Activated naive CD4-positive, alpha-beta T cell treated with anti-CD3 and anti-CD28 coated beads for 36 hours (primary cell): ENCODE measurements around the gene SLC35G6. TPM values are rescaled to one million over a fixed set of nuclear protein-coding genes. Genes with fewer than 3 reads are reported as not detected.
"Not testable (repeated sequence)": the region's sequence is repeated elsewhere in the genome, so short reads cannot be mapped to it uniquely, and the experiment has no call there.

Experiments
- CTCF ChIA-PET: fragments of 350-600 bp; sonication (Branson Sonifier 250); formaldehyde crosslinking; loops from one replicate; lab custom pipeline; 2021; ENCODE audit warnings: antibody characterized with exemption; lab: Charles Lee
- DNase-seq: peaks from one replicate; pipeline ENCODE4 v3.0.0-alpha.2; 2020
- H3K27ac Mint-ChIP-seq: one replicate; pipeline ENCODE4 v1.8.0; 2021; ENCODE audit warnings: mild to moderate bottlenecking, mixed read lengths
- H3K27me3 Mint-ChIP-seq: one replicate; pipeline ENCODE4 v1.8.0; 2021; ENCODE audit warnings: low read depth, mixed read lengths
- H3K36me3 Mint-ChIP-seq: one replicate; pipeline ENCODE4 v1.8.0; 2021; ENCODE audit warnings: low read depth, mixed read lengths
- H3K4me1 Mint-ChIP-seq: one replicate; pipeline ENCODE4 v1.8.0; 2021; ENCODE audit warnings: low read depth, mixed read lengths
- H3K4me3 Mint-ChIP-seq: one replicate; pipeline ENCODE4 v1.8.0; 2021; ENCODE audit warnings: mild to moderate bottlenecking, moderate library complexity, mixed read lengths
- H3K9me3 Mint-ChIP-seq: one replicate; pipeline ENCODE4 v1.8.0; 2021; ENCODE audit warnings: mixed read lengths
- intact Hi-C: fragments of 100-400 bp; cut with micrococcal nuclease; formaldehyde crosslinking; loops from one replicate; pipeline ENCODE4 v1.15.1; 2023
- total RNA-seq, 2 experiments: library from RNA; stranded (reverse); gene quantifications; one replicate each; pipeline ENCODE4 v1.2.3, GENCODE V29; 2021

SLC35G6 gene
- not detected for total RNA-seq

DNA sequence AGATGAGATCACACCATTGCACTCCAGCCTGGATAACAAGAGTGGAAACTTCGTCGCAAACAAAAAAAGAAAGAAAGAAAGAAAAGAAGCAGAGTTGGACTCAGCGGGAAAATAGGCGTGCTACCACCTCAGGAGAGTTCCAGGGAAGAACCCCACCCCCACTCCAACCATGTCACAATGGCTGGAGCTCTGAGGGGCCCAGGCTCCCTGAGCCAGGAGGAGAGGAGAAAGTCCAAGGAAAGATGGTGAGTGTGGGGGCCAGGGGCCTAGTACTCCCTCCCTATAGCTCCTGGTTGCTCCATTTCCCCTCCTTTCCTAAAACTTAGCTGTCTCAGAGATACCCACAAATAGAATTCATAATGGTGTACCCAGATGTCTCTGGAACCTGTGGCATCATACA lies at the start of gene SLC35G6:
SLC35G6 (plus strand) TSS at position 172 of the 400 bp plus-strand sequence; CDS start at position 243, 71 bp downstream.
- H3K27me3 Mint-ChIP-seq, H3K9me3 Mint-ChIP-seq, DNase-seq: not testable (repeated sequence)
- peaks cover 68% of the 10 kb centered on the region for H3K4me1 Mint-ChIP-seq
- H3K36me3 Mint-ChIP-seq = peaks cover 15% of the 10 kb centered on the region
- intact Hi-C loops = loop anchor here (5.0 to 10.0 kb wide), 3 partner anchors 149 to 839 kb away; partner anchors contain the start of genes KIAA0753, PER1 and TXNDC17
- H3K4me3 Mint-ChIP-seq = peak within 1 kb of the TSS; percentile 88
- CTCF ChIA-PET = interaction anchor here (0.8 kb wide), 1 partner anchor 239 kb away, joined by 3 read pairs; the partner anchor contains the start of gene GABARAP
- peak within 1 kb of the TSS; percentile 100 for H3K27ac Mint-ChIP-seq

GRCh38 chr17:7432296-7432695 lies 49.0 kb upstream of the SLC35G6 start:
- H3K27me3 Mint-ChIP-seq = no peaks in the 10 kb centered on the region
- CTCF ChIA-PET = no interaction called here
- no peaks in the 10 kb centered on the region for H3K36me3 Mint-ChIP-seq
- H3K9me3 Mint-ChIP-seq = no peaks in the 10 kb centered on the region
- intact Hi-C loops = no loop called here
- DNase-seq = no peak
- H3K27ac Mint-ChIP-seq = no peak overlapping the region
- H3K4me3 Mint-ChIP-seq = no peak overlapping the region
- H3K4me1 Mint-ChIP-seq = peaks cover 14% of the 10 kb centered on the region

GRCh38 chr17:7435676-7436555 lies 45.3 kb upstream of the SLC35G6 start:
- intact Hi-C loops = loop anchor here (1.0 to 5.0 kb wide), 13 partner anchors 19 to 406 kb away; partner anchors contain the start of genes EIF5A, ELP5, FXR2 and POLR2A
- H3K4me1 Mint-ChIP-seq = peaks cover 43% of the 10 kb centered on the region
- H3K27me3 Mint-ChIP-seq = peaks cover 19% of the 10 kb centered on the region
- no peaks in the 10 kb centered on the region for H3K36me3 Mint-ChIP-seq
- CTCF ChIA-PET = interaction anchor here (0.7 to 5.3 kb wide), 20 partner anchors 9 to 251 kb away, joined by 3 to 34 read pairs (median 6); partner anchors contain the start of genes ACAP1, CHRNB1, POLR2A and SENP3
- no peaks in the 10 kb centered on the region for H3K9me3 Mint-ChIP-seq
- DNase-seq = peak; percentile 66
- peak overlapping the region; percentile 91 for H3K27ac Mint-ChIP-seq
- H3K4me3 Mint-ChIP-seq = peak overlapping the region; percentile 92

- no peaks in the 10 kb centered on the region for H3K9me3 Mint-ChIP-seq
- H3K27ac Mint-ChIP-seq = peak overlapping the region; percentile 91
- peak; percentile 85 for DNase-seq
- no peaks in the 10 kb centered on the region for H3K36me3 Mint-ChIP-seq
- peaks cover 43% of the 10 kb centered on the region for H3K4me1 Mint-ChIP-seq
- H3K4me3 Mint-ChIP-seq = peak overlapping the region; percentile 92
- CTCF ChIA-PET = interaction anchor here (0.6 to 5.3 kb wide), 33 partner anchors 8 to 250 kb away, joined by 3 to 34 read pairs (median 4); partner anchors contain the start of genes ACAP1, CHRNB1, POLR2A and SENP3
- H3K27me3 Mint-ChIP-seq = peaks cover 23% of the 10 kb centered on the region
- intact Hi-C loops = loop anchor here (1.0 to 5.0 kb wide), 4 partner anchors 9 to 406 kb away; partner anchors contain the start of genes CHRNB1, FXR2 and SENP3
Observed at GRCh38 chr17:7436556-7437368, 44.5 kb upstream of the SLC35G6 start.

DNA sequence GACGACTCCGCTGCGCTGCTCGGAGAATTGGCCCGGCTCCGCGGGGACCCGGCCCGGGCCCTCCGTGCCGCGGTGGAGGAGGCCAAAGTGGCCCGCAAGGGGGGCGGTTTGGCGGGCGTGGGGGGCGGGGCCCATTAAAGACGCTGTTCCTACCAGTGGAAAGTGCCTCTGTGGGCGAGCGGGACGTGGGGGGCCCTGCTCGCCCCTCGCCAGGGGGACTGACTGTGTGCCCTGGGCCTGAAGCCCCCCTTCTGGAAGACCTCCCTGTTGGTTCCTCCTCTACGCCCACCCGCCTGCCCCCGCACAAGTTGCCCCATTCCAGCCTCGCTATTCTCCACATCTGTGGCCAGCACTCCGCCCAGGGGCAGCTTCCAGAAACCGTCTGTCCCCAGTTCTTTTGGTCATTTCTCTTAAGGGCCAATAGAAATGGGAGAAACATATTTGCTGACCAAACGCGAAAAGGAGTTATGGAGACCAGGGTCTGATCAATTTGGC lies 43.8 kb upstream of the SLC35G6 start:
- Mint-ChIP-seq H3K4me1 (peaks cover 43% of the 10 kb centered on the region), H3K27me3 (peaks cover 27% of the 10 kb centered on the region), H3K4me3 (peak overlapping the region; percentile 67), H3K9me3 (no peaks in the 10 kb centered on the region), H3K36me3 (no peaks in the 10 kb centered on the region), H3K27ac (no peak overlapping the region)
- no peak for DNase-seq
- CTCF ChIA-PET = interaction anchor here (0.6 to 5.3 kb wide), 28 partner anchors 8 to 250 kb away, joined by 3 to 34 read pairs (median 4); partner anchors contain the start of genes ACAP1, CHRNB1, POLR2A and SENP3
- intact Hi-C loops = loop anchor here (1.0 to 5.0 kb wide), 4 partner anchors 8 to 405 kb away; partner anchors contain the start of genes CHRNB1, FXR2 and SENP3

GRCh38 chr17:7437950-7438614 lies 43.2 kb upstream of the SLC35G6 start:
- H3K4me3 Mint-ChIP-seq = peak overlapping the region; percentile 67
- H3K27me3 Mint-ChIP-seq = peaks cover 32% of the 10 kb centered on the region
- H3K36me3 Mint-ChIP-seq = no peaks in the 10 kb centered on the region
- no peak overlapping the region for H3K27ac Mint-ChIP-seq
- H3K9me3 Mint-ChIP-seq = no peaks in the 10 kb centered on the region
- CTCF ChIA-PET = interaction anchor here (0.9 to 5.3 kb wide), 9 partner anchors 13 to 249 kb away, joined by 3 to 34 read pairs (median 6); partner anchors contain the start of genes POLR2A, TP53 and ZBTB4
- intact Hi-C loops = loop anchor here (1.0 to 5.0 kb wide), 4 partner anchors 7 to 404 kb away; partner anchors contain the start of genes CHRNB1, FXR2 and SENP3
- H3K4me1 Mint-ChIP-seq = peaks cover 43% of the 10 kb centered on the region
- peak; percentile 75 for DNase-seq

- CTCF ChIA-PET = interaction anchor here (0.9 to 5.3 kb wide), 10 partner anchors 12 to 248 kb away, joined by 3 to 34 read pairs (median 6); partner anchors contain the start of genes POLR2A, TP53 and ZBTB4
Observed at GRCh38 chr17:7438656-7439460, 42.4 kb upstream of the SLC35G6 start.

GRCh38 chr17:7439462-7440112 lies 41.7 kb upstream of the SLC35G6 start, which contains the start of gene FGF11:
Gene FGF11 (plus strand): TSS chr17:7439512. CDS start chr17:7439621, 109 bp downstream.
- H3K9me3 Mint-ChIP-seq = no peaks in the 10 kb centered on the region
- H3K36me3 Mint-ChIP-seq = no peaks in the 10 kb centered on the region
- peaks cover 45% of the 10 kb centered on the region for H3K4me1 Mint-ChIP-seq
- peak within 1 kb of the TSS; percentile 78 for H3K4me3 Mint-ChIP-seq
- DNase-seq = no peak
- no peak within 1 kb of the TSS for H3K27ac Mint-ChIP-seq
- intact Hi-C loops = loop anchor here (5.0 kb wide), 1 partner anchor 403 kb away; no protein-coding TSS in a partner anchor
- CTCF ChIA-PET = interaction anchor here (1.8 to 5.3 kb wide), 3 partner anchors 17 to 83 kb away, joined by 3 to 34 read pairs (median 18); no protein-coding TSS in a partner anchor
- H3K27me3 Mint-ChIP-seq = peaks cover 46% of the 10 kb centered on the region

More at GRCh38 chr17:7438656-7439460, 42.4 kb upstream of the SLC35G6 start:
- no peak for DNase-seq
- Mint-ChIP-seq H3K9me3 (no peaks in the 10 kb centered on the region), H3K27me3 (peaks cover 40% of the 10 kb centered on the region), H3K4me1 (peaks cover 43% of the 10 kb centered on the region), H3K27ac (no peak overlapping the region), H3K4me3 (peak overlapping the region; percentile 67), H3K36me3 (no peaks in the 10 kb centered on the region)
- intact Hi-C loops = loop anchor here (5.0 kb wide), 1 partner anchor 403 kb away; no protein-coding TSS in a partner anchor

DNA sequence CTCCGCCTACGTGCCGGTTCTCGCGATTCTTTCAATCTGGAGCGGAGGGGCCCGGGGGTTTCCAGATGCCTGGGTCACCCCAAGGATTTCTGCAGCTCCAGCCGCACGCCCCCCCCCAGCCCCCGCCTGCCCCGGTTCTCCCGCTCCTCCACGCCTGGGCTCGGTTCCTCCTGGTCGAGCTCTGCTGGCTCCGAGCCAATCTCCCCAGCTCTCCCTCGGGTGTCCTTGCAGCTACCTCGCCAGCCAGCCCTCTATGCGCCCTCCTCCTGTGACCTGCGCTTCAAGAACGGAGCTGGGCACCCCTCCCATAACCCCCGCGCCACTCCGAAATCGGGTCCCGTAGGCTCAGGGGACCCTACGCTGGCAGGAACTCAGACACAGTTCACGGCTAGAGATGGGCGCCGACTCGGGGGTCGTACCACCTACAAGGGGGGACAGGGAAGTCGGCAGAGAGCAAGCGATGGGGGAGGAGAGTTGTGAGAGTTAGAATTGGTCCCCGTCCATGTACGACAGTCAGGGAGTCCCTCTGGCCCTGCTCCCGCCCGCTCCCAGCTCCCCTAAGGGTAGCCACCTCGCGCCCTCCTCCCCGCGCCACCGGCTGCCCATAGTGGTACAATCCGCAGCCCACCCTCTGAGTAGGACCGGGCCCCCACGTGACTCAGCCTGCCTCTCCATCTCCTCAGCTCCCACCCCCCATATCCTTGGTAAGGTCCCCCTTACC lies 41.0 kb upstream of the SLC35G6 start:
- intact Hi-C loops = no loop called here
- peak; percentile 59 for DNase-seq
- Mint-ChIP-seq H3K27me3 (peaks cover 52% of the 10 kb centered on the region), H3K9me3 (no peaks in the 10 kb centered on the region), H3K27ac (no peak overlapping the region), H3K36me3 (no peaks in the 10 kb centered on the region), H3K4me1 (peaks cover 47% of the 10 kb centered on the region), H3K4me3 (peak overlapping the region; percentile 78)
- CTCF ChIA-PET = interaction anchor here (0.6 to 2.9 kb wide), 8 partner anchors 15 to 116 kb away, joined by 3 to 18 read pairs (median 4); no protein-coding TSS in a partner anchor
